Fibroblast of skin of left biceps (primary cell): ENCODE measurements around the gene TLE4.

Experiments used
- DNase-seq, 2 experiments: peaks; one replicate each; pipeline ENCODE4 v3.0.0-alpha.2; 2013; ENCODE audit warnings: low read depth in 2 of 2

The TLE4 gene

DNA sequence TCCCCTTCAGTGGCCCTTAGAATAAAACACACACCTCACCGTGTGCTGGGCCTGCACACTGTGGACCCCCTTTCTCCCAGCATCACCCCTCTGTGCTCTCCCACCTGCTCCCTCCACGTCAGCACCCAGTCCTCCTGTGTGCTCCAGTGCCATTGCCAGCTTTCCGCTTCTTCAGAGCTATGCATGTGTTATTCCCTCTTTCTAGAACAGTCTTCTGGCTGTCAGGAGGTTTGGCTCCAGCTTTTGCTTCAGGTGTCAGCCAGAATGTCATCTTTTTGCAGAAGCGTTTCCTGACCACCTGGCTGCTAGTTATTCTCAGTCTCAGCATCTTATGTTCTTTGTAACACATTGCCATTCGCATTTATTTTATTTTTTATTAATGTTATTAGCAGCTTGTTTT is 119.7 kb downstream of the TLE4 start:
- DNase-seq: no peak

DNA sequence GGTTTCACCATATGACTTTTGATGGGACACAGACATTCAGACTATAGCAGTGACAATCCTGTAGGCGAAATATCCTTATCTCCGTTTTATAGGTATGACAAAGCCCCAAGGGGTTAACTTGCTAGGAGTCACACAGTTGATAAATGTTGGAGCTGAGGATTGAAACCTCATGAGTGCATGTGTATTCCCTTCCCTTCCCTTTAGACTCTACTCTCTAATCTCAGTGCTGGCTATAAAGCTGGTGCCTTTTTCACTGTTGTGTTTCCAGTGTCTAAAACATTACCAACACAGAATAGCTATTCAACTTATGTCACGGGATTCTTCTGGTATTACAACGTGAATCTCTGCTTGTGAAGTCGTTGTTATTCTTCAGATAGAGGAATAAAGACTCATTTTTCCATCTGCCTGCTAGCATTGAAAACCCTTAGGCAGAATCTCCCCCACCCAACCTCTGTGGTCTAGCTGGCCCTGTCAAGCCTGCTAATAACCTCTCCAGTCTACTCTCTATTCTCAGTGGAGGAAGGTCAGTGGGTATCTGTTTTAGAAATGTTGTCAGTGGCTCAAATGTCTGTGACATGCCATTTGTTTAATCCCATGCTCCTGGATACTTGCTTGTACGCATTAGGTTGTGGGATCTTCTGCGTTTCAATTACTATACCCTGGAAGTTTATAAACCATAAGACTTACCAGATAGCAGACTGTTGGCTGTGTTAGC is 121.2 kb downstream of the TLE4 start:
- DNase-seq: no peak

DNA sequence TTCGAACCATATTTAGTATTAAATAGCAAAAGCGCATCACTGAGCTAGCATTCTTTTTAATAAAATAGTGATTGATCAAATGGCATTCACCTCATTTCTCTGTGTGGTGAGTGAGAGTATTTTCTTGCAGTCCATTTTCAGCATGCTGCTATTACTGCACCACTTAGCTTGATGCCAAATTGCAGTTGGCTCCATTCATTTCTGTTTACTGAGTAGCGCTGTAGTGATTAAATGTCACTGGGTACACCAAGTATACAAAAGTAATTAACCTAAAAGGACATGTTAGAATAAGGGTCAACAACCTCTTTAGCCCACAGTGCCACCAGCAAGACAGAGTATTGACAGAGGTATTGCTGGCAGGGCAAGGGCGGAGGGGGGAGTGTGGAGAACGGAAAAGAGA is 122.0 kb downstream of the TLE4 start:
- DNase-seq: no peak

DNA sequence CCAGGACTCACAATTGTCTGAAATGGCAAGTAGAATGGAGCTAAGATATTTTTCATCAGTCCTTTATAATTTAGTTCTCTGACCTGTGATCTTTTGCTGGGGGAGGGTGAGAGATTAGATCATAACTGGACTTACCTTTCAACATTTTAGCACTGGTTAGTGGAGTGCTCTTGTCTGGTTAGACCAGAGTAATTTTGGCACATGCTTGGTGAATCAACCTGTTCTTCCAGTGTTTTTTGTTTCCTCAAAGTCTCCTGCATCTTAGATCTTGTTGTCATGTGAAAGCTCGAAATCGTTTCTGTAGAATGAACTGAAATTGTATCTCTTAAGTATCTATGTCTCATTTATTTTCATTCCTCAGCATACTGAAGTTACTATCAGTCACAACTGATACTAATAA is 122.4 kb downstream of the TLE4 start:
- DNase-seq: no peak

DNA sequence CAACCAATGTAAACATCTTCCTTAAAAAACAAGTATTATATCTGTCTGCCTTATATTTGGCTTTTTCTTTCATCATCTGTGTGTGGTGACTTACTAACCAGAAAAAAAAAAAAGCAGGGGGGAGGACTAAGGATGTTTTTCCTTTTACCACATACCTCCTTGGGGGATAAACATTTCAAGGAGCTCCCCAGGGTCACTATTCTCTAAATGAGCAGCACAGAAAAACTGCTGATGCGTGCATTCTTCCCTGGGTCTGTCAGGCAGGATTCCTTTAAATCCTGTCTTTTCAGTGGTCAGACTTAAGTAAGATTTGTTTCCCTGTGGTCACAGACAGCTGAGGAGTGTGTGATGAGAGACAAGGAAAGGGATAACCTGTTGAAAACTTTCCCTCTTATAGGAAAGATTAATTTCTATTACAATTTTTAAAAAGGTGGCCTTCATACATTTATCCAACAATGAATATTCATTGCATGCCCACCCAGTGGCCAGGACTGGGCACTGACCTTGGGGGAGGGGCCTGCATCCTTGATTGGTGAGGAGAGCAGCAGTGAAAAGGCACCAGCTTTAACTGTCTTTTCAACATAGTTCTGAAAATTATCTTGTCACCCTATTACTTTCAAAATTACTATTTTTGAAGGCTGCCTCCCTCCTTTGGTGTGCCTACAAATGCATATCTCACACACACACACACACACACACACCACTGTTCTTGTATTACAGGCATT is 123.1 kb downstream of the TLE4 start:
- DNase-seq: peak; percentile 83 to 85

DNA sequence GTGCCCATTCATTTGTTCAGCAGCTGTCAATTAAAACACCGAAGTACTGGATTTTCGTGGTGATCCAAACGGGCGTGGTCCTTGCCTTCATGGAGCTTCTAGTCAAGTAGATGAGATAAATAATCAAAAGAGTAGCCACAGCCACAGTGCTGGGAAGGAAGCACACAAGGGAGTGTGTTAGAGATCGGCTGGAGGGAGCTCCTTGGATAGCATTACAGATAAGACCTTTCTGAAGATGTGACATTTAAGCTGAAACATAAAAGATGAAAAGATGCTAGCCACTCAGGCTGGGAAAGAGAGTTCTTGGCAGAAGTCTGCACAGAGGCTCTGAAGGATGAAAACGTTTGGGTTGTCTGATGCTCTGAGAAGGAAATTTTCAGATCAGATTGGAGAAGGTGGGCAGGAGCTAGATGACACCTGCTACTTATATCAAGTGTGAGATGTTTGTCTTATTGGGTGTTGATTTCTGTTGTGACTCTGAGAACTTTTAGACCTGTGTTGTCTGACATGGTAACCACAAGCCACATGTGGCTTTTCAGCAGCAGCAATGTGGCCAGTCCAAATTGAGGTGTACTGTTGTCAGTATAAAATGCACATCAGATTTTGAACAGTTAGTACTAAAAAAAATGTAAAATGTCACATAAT is 123.9 kb downstream of the TLE4 start:
- no peak for DNase-seq

DNA sequence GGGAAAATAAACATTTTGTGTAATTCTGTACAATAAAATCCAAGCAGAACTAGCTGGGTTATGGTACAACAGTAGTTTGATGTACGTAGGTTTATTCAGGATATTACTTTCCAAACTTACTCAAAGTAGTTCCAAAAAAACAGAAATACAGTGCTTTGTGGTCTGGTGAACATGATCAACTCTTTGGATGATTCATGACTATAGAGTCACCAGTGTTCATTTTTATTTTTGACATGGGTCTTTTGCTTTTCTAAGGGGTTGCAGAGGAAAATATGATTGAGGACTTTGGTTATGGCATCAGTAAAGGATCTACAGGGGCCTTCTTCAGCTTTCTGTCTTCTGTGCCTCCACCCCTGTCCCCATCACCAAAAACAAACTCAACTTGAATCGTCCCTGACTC is 127.2 kb downstream of the TLE4 start:
- no peak for DNase-seq

DNA sequence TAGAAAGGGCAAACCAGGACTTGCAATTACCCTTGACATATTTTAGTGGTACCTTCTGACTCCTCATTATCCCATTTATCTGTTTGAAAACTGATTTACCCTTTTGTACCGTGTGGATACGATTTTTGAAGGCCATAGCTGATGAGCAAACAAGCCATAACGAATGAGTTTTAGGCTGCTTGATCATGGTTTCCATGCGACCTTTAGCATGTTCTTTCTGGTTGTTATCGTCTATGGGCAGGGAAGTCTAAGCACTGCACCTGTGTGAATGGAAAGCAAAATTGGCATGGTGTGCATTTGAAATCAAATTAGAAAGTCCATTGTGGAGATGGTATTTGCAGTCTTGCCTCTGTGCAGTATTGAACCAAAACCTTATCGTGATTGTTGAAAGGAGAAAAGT is 127.7 kb downstream of the TLE4 start:
- DNase-seq: no peak

DNA sequence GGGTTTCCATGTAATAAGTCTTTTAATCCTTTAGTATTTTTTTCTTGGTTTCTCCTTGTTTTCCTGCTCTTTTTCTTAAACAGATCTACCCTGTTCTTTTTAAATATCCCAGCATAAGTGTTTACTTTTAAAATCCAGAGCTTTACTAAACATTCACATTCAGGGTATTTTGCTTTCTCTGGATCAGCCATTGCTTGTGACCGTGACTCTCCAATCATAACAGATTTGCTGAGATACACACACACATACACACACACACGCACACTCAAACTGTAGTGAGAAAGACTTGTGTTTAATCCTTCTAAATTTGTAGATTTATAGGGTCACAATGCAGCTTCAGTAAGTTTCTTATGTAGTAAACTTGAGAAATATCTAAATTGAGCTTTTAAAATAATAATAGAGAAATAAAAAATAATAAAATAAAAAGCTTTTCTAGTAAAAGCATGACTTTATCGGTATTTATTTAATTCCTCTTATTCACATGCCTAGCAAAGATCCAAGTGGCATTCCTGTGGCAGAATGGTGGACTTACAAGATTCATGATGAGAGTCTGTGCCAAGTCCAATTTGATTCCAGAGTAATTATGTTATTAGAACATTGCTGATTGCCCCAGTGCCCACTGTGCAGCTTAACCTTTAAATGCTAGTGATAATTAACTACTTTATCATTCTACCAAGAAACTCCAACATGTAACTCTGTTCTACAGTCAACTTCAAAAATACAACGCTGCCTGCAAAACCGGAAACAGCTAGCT is 129.0 kb downstream of the TLE4 start:
- DNase-seq: no peak

DNA sequence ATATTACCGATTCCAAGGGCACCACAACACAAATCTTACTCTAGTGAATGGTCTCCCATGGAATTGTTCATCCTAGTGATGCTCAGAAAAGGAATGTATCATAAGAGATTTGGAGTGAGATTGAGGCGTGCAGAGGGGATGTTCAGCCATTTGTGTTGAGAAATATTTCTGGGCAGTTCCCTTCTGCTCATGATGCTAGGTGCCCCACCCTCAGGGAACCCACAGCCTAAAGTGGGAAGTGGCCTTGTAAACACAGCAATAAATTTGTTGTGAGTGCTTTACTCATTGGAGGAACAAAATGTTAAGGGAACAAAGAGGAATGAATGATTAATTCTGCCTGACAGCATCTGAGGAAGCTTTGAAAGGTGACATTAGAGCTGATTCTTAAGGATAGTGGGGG is 129.9 kb downstream of the TLE4 start:
- DNase-seq: no peak

DNA sequence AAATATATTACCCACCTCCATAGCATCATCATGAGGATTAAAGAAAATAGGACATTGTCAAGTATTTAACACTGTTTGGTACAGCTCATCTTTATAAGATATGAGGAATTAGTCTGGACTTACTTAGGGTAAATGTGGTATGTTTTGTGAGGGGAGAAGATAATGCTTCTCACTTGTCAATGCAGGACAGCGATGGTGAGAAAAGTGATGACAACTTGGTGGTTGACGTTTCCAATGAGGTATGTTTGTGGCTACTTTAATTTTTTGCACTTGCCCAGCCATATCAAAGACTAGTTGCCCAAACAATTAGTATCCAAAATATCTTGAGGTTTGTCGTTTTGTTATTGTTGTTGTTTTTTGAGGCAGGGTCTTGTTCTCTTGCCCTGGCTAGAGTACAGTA is 133.9 kb downstream of the TLE4 start:
- DNase-seq: no peak

DNA sequence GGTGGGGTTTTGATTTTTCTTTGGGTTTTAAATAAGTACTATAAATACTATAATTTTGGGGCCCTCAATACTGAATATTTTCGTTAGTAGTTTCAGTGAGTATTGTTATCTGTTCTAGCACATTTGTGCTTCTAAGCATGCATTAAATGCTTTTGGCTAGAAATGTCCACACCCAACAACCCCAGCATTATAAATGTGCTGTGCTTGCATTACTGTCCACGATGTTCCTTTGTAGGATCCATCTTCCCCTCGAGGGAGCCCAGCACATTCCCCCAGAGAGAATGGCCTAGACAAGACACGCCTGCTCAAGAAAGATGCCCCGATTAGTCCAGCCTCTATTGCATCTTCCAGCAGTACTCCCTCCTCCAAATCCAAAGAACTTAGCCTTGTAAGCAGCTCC is 134.7 kb downstream of the TLE4 start:
- DNase-seq: no peak

DNA sequence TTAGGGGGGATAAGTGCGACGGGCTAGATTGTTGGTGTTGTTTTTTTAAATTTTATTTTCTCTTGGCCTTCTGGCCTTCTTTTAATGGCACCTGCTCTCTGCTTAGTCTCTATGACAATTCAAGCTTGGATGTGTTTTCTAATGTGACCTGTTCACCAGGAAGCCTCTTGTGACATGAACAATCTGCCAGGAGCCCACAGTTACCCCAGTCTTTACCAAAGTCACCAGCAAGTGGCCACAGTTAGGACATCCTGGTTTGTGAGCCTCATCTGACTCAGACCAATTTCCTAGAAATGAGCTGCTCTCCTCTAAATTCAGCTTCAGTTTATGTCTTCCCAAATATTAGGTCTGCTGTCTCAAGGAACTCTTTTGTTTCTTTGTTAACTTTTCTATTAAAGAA is 135.8 kb downstream of the TLE4 start:
- DNase-seq: no peak

DNA sequence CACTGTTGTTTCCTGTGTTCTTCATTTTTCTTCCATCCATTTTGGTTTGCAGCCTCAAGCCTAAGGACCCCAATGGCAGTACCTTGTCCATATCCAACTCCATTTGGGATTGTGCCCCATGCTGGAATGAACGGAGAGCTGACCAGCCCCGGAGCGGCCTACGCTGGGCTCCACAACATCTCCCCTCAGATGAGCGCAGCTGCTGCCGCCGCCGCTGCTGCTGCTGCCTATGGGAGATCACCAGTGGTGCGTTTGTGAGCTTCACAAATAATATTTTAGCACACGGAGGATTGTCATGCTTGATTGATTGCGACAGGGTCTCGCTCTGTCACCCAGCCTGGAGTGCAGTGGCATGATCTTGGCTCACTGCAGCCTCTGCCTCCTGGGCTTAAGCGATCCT is 136.8 kb downstream of the TLE4 start:
- DNase-seq: no peak

DNA sequence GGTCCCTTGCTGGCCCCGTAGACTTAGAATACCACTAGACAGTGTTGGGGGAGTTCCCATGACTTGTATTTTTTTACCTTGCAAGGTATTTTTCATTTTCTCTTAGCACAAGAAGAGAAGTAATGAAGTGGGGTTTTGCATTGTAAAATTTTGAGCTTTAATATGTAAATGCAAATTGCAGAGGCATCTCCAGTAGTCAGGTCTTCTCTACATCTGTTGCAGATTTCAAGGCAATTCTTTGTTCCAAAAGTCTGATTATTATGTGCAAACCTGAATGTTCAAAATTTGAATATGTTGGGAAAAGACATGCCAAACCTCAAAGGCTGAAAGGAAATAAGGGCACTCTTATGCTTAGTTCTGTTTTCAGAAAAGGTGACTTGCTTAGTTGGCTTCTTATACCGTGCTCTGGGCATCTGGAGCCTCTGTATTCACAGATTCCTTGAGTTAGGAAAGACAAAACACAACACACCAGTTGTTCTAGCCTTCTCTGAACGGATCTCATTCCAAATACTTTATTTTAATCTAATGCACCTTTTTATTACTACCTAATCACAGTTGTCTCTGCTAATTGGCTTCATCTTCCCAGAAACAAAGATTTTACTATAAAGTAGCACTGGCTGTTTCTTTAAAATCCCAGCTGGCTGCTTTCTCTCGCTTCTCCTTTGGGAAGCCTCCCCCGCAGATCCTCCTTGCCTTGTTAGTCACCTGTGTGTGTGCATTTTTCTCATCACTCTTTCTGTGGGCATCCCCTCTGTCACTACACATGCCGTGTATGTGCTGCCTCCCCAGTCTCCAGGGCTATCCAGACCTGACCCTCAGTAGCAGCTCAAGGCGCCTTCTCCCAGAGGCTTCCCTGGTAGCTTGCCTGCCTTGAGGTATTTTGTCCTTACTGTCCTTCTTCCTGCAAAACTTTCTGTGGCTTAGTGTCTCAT is 138.2 kb downstream of the TLE4 start:
- DNase-seq: no peak

DNA sequence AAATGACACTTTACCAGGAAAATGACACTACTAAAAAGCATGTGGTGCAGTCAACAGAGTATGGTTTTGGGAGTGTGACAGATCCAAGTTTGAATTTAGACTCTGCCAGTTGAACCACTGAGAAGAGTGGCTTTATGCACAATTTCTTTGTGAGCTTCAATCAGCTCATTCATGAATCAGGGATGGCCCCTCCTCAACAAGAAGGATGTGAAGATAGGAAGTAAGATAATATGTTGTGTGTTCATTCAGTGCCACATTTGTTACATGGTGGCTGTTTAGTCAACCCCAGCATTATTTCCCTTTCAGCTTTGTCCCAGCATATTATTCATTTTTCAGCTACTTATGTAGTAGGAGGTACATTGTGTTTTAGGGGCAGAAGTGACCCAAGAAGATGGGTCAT is 140.1 kb downstream of the TLE4 start:
- no peak for DNase-seq

DNA sequence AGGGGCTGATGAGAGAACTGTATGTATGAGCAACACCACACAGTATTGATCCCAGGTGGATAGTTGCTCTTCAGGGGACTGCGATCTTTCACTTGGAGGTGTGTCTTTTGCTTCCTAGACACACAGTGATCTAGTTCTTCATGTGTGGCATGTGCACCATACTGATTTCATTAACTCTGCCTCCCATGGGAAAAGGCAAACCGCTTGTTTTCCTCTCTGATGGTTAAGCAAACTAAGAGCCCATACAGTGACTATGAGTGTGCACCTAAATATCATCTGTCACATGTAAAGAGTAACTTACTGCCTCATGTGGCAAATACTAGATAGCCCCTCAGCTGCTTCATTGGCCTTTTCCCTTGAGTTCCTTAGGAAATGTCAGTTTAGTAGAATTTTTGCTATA is 147.3 kb downstream of the TLE4 start:
- DNase-seq: peak; percentile 14 to 17

DNA sequence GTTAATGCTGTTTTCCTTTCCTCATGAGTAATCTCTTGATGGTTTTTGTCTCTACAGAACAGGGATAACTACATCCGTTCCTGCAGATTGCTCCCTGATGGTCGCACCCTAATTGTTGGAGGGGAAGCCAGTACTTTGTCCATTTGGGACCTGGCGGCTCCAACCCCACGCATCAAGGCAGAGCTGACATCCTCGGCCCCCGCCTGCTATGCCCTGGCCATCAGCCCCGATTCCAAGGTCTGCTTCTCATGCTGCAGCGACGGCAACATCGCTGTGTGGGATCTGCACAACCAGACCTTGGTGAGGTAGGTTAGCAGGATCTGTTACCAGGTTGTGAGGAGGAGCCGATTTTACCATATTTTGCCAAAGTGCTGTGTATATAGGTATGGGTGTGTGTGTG is 148.2 kb downstream of the TLE4 start:
- no peak for DNase-seq

DNA sequence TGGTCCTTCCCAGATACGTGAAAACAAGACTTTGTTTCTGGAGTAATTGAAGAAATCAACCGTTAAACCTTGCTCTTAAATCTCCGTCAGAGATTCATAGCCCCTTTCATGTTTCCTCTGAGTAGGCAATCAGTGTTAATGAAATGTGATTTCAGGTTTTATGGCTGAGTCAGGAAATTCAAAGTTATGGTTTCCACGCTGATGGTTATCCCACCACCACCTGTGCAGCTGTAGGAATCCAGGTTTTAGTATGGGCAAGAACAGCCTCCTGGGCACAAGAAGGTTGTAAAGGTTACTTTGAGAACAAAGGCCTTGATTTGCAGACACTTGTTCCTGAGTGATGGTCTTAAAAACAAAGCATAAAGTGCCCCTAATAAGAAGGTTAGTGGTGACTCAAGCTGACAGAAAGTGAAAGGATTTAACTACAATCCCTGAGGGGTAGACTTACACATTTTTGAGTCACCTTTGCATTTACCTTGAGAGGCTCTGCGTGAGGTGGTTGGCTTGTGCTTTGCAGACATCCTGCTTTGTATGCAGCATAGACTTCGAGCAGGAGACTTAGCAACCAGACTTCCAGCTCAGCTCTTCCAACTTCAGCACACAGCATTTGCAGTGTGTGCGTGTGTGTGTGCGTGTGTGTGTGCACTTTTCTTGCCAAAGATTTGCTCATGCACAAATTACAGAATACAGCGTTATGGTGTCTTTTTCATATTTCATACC is 159.6 kb downstream of the TLE4 start:
- no peak for DNase-seq

DNA sequence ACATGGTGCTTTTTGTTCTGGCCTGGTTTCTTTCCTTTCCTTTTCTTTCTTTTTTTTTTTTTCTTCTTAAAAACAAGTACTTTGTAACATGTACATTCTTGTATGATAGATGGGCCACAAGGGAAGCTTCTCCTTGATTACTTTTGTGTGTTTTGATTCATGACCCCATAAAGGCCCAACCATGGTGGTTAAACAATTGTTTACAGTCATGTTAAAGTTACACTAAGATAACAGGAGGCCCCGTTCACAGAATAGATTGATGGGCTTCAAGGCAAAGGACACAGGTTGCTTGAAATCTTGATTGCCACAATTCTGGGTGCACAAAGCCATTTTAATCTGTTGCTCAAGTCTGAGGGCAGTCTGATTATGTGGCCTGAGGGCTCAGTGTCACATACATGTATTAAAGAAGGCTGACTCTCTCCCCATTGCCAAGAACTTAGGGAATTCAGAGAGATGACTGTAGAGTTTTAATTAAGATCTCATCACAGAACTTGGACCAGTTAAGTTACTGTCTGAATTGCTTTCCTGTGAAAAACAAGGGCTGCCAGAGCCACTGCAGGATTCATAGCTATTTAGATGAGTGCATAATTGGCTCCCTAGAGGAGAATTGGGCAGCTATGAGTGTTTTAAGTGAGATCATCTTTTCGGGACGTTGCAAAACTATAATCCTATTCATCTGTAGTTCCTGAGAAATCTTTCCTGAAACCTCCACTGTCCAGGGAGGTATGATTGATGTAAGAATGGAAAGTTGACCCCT is 163.4 kb downstream of the TLE4 start:
- DNase-seq: no peak
